Loucy (cell line): ENCODE measurements around the gene TIRAP.

Experiments
- EZH2phosphoT487 ChIP-seq: fragments of 200-600 bp; IDR thresholded peaks from 2 replicates; pipeline ENCODE4 v1.6.1; 2018; ENCODE audit warnings: antibody characterized with exemption, mild to moderate bottlenecking, moderate library complexity, borderline replicate concordance
- TF ChIP-seq, protein P1 (sequence below): fragments of 200-600 bp; sonication (generic); conservative IDR thresholded peaks from 2 replicates; pipeline ENCODE4 v1.5.1; 2014; ENCODE audit warnings: mild to moderate bottlenecking, antibody characterized with exemption, low read length

DNA sequence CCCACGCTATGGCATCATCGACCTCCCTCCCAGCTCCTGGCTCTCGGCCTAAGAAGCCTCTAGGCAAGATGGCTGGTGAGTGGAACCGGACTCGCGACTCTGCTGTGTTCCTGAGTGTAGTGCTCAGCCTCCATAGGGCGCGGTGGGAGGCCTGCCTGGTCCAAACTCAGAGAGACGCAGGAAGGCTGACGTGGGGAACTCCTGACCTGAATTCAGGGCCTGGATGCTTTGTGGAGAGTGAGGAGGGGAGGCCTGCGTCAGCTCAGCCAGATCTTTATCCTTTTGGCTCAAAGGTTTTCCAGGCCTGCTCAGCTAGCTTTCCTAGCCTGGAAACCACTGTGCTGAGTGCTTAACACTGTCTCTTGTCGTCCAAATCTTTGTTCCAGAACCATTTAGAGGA lies 8.0 kb downstream of the TIRAP start:
- TF ChIP-seq, protein P1, sequence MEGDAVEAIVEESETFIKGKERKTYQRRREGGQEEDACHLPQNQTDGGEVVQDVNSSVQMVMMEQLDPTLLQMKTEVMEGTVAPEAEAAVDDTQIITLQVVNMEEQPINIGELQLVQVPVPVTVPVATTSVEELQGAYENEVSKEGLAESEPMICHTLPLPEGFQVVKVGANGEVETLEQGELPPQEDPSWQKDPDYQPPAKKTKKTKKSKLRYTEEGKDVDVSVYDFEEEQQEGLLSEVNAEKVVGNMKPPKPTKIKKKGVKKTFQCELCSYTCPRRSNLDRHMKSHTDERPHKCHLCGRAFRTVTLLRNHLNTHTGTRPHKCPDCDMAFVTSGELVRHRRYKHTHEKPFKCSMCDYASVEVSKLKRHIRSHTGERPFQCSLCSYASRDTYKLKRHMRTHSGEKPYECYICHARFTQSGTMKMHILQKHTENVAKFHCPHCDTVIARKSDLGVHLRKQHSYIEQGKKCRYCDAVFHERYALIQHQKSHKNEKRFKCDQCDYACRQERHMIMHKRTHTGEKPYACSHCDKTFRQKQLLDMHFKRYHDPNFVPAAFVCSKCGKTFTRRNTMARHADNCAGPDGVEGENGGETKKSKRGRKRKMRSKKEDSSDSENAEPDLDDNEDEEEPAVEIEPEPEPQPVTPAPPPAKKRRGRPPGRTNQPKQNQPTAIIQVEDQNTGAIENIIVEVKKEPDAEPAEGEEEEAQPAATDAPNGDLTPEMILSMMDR, result no peak
- no peak for TF ChIP-seq EZH2phosphoT487
